ENCODE data around the gene IGF2BP2.
"Not testable (repeated sequence)": the region's sequence is repeated elsewhere in the genome, so short reads cannot be mapped to it uniquely, and the experiment has no call there.

The IGF2BP2 gene

GRCh38 chr3:185677146-185677829, 147.6 kb downstream of the IGF2BP2 start:
- peak; percentile 70 for TF ChIP-seq CTCF (IDR thresholded peaks at IDR 0.05; ENCODE audit: control insufficient read depth, extremely low read depth, insufficient read depth)
- peak; percentile 80 for DNase-seq (ENCODE audit: low read depth)
- no peak overlapping the region for H3K4me3 ChIP-seq (ENCODE audit: low read depth, low read length)

- no peak overlapping the region for H3K4me3 ChIP-seq (ENCODE audit: low read depth, low read length)
- no peak for DNase-seq (ENCODE audit: low read depth)
- no peak for TF ChIP-seq CTCF (IDR thresholded peaks at IDR 0.05; ENCODE audit: control insufficient read depth, extremely low read depth, insufficient read depth)
Observed at GRCh38 chr3:185667574-185667973, 157.3 kb downstream of the IGF2BP2 start.

GRCh38 chr3:185663929-185664328, 160.9 kb downstream of the IGF2BP2 start:
- DNase-seq (ENCODE audit: low read depth) = no peak
- TF ChIP-seq CTCF (IDR thresholded peaks at IDR 0.05; ENCODE audit: control insufficient read depth, extremely low read depth, insufficient read depth) = no peak
- H3K4me3 ChIP-seq (ENCODE audit: low read depth, low read length) = no peak overlapping the region

- H3K4me3 ChIP-seq (ENCODE audit: low read depth, low read length) = no peak overlapping the region
- no peak for TF ChIP-seq CTCF (IDR thresholded peaks at IDR 0.05; ENCODE audit: control insufficient read depth, extremely low read depth, insufficient read depth)
- DNase-seq (ENCODE audit: low read depth) = no peak
Observed at GRCh38 chr3:185661772-185662171, 163.1 kb downstream of the IGF2BP2 start.

GRCh38 chr3:185661296-185661695, 163.5 kb downstream of the IGF2BP2 start:
- H3K4me3 ChIP-seq (ENCODE audit: low read depth, low read length); DNase-seq (ENCODE audit: low read depth): not testable (repeated sequence)

GRCh38 chr3:185659942-185660921, 164.6 kb downstream of the IGF2BP2 start:
- TF ChIP-seq CTCF (IDR thresholded peaks at IDR 0.05; ENCODE audit: control insufficient read depth, extremely low read depth, insufficient read depth) = peak; percentile 96
- peak; percentile 69 for DNase-seq (ENCODE audit: low read depth)
- peak overlapping the region; percentile 13; the same call in 1 of the 2 replicates for H3K4me3 ChIP-seq (ENCODE audit: low read depth, low read length)

GRCh38 chr3:185658943-185659342, 165.9 kb downstream of the IGF2BP2 start:
- no peak for TF ChIP-seq CTCF (IDR thresholded peaks at IDR 0.05; ENCODE audit: control insufficient read depth, extremely low read depth, insufficient read depth)
- no peak overlapping the region for H3K4me3 ChIP-seq (ENCODE audit: low read depth, low read length)
- no peak for DNase-seq (ENCODE audit: low read depth)
